Stimulated activated CD4-positive, alpha-beta T cell treated with anti-CD3 and anti-CD28 coated beads, Interleukin-4, amount 100 ng/mL, for 4 hours (primary cell): ENCODE measurements around the gene GNAQ.

Source experiments
- DNase-seq, 2 experiments: peaks; one replicate each; pipeline ENCODE4 v3.0.0-alpha.2; 2020

The GNAQ gene

DNA sequence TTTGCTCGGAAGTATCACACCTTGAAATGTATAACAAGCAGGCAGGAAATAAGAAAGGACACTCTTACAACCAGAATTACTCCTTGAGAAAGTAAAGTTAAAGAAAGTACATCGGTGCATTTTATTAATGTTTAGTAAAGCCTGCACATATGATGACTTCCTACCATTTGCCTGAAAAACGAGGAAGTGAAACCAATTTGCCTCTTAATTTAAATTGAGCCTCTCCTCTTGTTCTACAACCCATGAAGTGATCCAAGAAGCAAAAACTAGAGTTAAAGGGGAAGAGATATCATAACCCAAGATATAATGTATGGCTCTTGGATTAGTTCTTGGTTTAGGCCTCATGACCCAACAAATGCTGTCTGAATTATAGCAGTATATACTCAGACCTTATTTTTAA, 95.6 kb downstream of the GNAQ start:
- no peak for DNase-seq

- no peak for DNase-seq
Observed at GRCh38 chr9:77935211-77935610, 96.4 kb downstream of the GNAQ start.

DNA sequence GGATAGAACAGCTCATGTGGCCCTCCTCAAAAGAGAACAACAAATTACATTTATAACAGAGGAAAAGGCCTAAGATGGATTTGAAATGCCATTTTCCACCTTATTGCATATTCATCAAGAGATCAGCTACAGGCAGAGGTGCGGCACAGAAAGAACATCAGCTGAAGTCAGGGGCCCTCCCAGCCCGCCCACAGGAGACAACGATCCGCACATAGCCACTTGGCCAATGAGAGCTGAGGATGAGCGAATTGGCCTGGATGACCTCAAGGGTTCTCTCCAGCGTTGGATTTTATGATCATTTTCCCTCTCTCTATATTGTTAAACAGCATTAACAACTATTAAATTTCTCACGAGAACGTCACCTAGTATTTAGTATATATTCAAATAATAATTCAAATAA, 97.6 kb downstream of the GNAQ start:
- DNase-seq, result no peak

GRCh38 chr9:77933019-77933418, 98.6 kb downstream of the GNAQ start:
- no peak for DNase-seq

GRCh38 chr9:77929942-77930341, 101.7 kb downstream of the GNAQ start:
- DNase-seq, result no peak

DNA sequence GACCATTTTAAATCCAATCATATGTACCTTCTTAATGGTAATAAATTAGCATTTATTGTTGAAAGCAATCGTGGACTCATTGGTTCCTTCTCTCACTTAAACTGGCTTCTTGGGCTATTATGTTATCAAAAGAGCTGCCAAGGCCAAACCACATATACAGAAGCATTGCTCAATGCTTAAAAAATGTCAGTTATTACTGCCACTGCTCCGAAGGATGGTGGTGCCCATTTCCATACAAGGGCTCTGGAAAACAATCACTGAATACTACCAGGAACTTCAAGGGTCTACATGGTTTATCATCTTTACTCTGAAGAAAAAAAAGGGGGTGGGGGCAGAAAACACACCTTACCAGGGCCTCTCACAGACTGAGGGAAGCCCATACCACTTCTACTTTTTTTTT, 104.3 kb downstream of the GNAQ start:
- DNase-seq, result no peak

DNA sequence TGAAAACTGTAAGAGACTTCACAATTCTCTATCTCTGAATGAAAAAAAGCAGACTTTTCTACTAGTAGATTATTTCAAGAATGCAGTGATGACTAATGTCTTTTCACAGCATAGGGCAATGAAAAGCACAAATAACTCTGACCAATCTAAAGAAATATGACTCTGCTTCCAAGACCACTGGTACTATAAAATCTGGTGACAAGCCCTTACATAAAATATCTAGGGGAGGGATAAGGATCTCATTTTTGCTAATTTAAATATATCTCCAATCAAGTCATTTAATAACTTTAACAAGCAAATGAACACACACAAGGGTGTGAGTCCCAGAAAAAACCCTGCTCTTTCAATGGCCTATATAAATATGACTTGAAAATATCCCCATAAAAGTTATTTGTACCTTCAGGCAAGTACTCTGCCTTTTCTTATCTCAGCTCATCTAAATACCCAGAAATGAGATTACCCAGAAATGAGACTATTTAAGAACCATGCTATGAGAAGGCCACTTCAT, 105.2 kb downstream of the GNAQ start:
- DNase-seq, result no peak

GRCh38 chr9:77922591-77922990, 109.0 kb downstream of the GNAQ start:
- no peak for DNase-seq

GRCh38 chr9:77917800-77918199, 113.8 kb downstream of the GNAQ start:
- no peak for DNase-seq

DNA sequence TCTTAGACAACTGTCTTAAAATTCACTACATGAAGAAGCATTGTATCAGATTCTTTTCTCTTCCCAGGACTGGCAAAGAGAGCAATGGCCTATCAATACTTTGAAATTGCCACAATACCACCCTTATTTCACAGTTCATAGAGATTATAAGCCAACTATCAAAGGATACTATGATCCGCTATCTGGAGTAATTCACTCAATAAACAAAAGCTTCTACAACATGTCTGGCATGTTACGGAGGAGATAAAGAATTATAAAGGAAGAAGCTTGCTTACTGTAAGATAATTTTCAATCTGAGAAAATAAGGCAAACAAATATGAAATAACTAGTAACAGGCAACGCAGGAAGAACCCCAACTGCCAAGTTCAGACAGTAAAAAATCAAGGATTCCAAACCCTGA, 114.8 kb downstream of the GNAQ start:
- DNase-seq, result no peak

DNA sequence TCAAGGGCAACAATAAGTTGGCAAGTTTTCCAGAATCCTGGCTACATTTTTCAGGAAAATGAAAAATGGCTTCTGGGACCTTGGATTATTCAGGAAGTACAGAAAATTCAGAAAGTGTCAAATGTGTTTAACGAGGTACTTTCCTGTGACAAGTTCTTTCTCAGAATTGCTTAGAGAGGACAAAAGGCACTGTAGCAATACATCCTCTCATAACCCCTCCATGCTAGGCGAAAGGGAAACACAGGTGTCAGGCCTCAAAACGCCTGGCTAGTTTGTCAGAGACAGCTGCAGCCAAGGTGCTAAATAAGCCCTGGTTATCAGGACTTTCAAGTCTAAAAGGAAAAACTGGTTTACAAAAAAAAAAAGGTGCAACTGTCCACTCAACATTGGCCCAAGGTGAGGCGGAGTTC, 115.2 kb downstream of the GNAQ start:
- DNase-seq, result no peak

DNA sequence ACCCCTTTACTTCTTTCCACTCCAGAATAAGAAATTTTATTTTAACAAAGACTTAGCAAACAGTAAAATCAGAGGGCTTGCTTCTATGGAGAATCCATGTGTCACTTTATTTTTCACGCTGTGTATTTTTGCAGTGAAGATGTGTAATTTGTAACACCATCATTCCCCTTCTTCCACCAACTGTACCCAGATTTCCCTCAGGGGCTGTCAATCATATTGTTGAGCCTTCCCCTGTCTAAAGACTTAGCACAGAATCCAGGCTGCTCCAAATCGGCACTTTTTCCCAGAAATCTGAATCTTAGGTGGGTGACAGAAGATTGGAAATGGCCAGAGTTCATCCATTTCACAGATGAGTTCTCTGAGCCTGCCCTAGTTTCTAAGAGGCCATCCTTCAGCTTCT, 115.9 kb downstream of the GNAQ start:
- no peak for DNase-seq

DNA sequence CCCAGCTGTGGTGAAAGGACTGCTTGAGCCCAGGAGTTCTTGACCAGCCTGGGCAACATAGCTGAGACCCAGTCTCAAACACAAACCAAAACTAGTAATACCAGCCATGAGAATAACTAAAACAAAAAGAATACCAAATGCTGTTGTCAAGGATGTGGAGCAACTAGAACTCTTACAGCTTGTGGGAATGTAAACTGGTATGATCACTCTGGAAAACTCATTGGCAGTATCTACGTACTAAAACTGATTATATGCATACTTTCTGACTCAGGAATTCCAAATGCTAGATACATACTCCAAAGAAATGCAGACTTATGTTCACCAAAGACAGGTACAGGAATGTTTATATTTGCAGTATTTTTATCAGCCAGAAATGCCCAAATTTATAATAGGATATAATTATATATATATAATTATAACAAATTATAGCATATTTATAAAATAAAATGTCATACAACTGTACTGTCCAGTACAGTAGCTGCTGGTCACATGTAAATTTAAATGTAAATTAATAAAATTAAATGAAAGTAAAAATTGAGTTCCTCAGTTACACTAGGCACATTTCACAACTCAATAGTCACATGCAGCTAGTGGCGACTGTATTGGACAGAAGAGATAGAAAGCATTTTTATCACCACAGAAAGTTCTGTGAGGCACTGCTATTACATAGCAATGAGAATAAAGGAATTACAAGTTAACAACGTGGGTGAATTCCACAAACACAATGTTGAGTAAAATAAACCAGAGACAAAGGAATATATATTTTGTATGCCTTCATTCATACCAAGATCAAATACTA, 118.5 kb downstream of the GNAQ start:
- no peak for DNase-seq

GRCh38 chr9:77911928-77912327, 119.7 kb downstream of the GNAQ start:
- DNase-seq, result no peak

- no peak for DNase-seq
Observed at GRCh38 chr9:77910194-77910621, 121.4 kb downstream of the GNAQ start.

DNA sequence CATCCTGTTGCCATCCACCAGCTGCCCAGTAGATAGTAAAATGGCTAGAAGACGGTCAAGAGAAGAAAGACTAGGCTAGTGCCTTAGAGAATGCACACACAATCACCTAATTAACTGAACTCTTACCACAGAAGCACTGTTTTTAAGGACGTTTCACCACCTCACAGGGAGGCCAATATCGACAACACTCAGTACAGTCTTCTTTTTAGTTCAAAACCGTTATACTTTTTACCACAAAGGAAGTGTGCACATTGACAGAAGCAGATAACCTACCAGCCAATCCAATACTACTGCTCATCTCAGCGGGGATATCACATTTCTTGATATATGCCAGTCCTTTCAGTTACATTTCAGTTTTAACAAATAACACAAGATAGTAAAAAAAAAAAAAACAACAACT, 122.3 kb downstream of the GNAQ start:
- DNase-seq, result no peak

DNA sequence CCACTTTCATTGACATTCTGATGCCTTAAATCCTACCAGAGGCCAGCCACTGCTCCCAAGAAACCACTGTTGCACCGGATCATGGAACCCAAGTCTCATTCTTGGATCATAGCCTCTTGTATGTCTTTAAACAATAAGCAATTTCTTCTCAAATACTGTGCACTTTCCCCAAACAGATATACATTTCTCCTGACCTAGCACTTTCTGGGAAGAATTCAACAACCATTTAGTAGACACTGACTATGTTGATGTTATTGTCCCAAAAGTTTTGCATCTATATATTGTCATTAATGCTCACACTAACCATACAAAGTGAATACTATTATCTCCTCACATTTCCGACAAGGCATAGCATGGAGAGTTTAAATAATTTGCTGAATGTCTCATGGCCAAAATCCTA, 123.3 kb downstream of the GNAQ start:
- no peak for DNase-seq

DNA sequence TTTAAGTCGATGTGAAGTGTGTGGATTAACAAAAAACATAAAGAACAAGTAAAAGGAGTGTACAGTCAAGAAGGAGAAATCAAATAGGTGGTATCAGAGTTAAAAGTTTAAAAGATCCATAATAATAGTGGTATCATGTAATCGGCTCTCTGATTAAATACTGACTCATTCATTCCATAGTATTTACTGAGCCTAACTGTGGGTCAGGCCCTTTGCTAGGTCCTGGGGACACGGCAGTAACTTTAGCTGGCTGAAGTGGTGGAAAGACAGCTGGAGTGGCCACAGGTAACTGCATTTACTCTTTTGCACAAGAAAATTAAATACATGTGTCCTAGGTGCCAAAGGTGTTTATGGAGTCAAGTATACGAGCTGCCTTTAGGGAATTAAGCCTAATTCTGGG, 124.0 kb downstream of the GNAQ start:
- no peak for DNase-seq

GRCh38 chr9:77906991-77907390, 124.6 kb downstream of the GNAQ start:
- no peak for DNase-seq

GRCh38 chr9:77903666-77904285, 127.8 kb downstream of the GNAQ start:
- no peak for DNase-seq

DNA sequence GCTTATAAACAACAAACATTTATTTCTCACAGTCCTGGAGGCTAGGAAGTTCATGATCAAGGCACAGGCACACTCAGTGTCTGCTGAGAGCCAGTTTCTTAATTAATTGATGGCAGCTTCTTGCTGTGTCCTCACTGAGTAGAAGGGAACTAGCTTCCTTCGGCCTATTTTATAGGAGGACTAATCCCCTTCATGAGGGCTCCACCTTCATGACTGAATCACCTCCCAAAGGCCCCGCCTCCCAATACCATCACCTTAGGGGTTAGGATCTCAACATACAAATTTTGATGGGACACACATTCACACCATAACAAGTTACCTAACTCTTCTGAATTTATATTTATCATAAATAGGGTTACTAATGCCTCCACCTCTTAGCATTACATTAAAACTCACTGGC, 129.8 kb downstream of the GNAQ start:
- no peak for DNase-seq

DNA sequence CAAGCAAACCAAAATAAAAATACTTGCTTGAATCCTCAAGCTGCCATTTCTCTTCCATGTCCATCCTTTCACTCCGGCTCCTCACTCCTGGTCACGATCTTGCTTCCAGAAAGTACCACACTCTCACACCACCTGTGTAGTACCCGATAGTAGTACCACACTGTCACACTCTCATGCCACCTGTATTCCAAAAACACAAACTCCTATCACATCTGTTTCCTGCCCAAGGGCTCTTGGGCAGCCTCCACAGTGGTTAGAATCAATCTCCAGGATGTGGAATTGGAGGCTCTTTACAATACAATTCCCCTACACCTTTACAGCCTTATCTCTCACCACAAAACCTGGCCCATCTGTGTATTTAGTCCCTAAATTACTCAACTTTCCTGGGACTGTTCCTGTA, 130.6 kb downstream of the GNAQ start:
- DNase-seq, result no peak

- DNase-seq, result no peak
Observed at GRCh38 chr9:77899679-77900354, 131.8 kb downstream of the GNAQ start.

GRCh38 chr9:77898864-77899263, 132.7 kb downstream of the GNAQ start:
- no peak for DNase-seq
